Peyer's patch (tissue), 4 donors: Measurements from ENCODE around the gene FMN1.

Source experiments
- CTCF ChIP-seq, 6 experiments: fragments of 450-650 bp in 4 of 6; fragments of 200-600 bp in 2 of 6; sonication (generic) in 1 of 6; IDR thresholded peaks; one replicate each; pipeline ENCODE4 v1.5.1; 2017 to 2019; ENCODE audit warnings: antibody characterized with exemption in 6 of 6, mild to moderate bottlenecking in 3 of 6, moderate library complexity in 1 of 6
- POLR2A ChIP-seq, 2 donors: fragments of 450-650 bp; IDR thresholded peaks; one replicate each; pipeline ENCODE4 v1.5.1; 2017; ENCODE audit warnings: antibody characterized with exemption in 2 of 2, mild to moderate bottlenecking in 2 of 2, moderate library complexity in 2 of 2

GRCh38 chr15:33201491-33202231, 7.1 kb upstream of the FMN1 start:
- peak in 3 of 6 experiments; percentile 19 to 40 (median 36) for TF ChIP-seq CTCF (IDR thresholded peaks at IDR 0.05)
- TF ChIP-seq POLR2A (IDR thresholded peaks at IDR 0.05), result no peak
